ENCODE data around the gene PADI1. TPM values are rescaled to one million over a fixed set of nuclear protein-coding genes. Genes with fewer than 3 reads are reported as not detected.

Gene PADI1
- total and polyA plus RNA-seq, 2 of the 8 experiments (the other 6 are each of a cell fraction or from before 2014, with no cell fraction given): 0.20 to 0.30 TPM

GRCh38 chr1:17228619-17229018 lies 23.7 kb downstream of the PADI1 start (continued):
- TF ChIP-seq, protein P1, sequence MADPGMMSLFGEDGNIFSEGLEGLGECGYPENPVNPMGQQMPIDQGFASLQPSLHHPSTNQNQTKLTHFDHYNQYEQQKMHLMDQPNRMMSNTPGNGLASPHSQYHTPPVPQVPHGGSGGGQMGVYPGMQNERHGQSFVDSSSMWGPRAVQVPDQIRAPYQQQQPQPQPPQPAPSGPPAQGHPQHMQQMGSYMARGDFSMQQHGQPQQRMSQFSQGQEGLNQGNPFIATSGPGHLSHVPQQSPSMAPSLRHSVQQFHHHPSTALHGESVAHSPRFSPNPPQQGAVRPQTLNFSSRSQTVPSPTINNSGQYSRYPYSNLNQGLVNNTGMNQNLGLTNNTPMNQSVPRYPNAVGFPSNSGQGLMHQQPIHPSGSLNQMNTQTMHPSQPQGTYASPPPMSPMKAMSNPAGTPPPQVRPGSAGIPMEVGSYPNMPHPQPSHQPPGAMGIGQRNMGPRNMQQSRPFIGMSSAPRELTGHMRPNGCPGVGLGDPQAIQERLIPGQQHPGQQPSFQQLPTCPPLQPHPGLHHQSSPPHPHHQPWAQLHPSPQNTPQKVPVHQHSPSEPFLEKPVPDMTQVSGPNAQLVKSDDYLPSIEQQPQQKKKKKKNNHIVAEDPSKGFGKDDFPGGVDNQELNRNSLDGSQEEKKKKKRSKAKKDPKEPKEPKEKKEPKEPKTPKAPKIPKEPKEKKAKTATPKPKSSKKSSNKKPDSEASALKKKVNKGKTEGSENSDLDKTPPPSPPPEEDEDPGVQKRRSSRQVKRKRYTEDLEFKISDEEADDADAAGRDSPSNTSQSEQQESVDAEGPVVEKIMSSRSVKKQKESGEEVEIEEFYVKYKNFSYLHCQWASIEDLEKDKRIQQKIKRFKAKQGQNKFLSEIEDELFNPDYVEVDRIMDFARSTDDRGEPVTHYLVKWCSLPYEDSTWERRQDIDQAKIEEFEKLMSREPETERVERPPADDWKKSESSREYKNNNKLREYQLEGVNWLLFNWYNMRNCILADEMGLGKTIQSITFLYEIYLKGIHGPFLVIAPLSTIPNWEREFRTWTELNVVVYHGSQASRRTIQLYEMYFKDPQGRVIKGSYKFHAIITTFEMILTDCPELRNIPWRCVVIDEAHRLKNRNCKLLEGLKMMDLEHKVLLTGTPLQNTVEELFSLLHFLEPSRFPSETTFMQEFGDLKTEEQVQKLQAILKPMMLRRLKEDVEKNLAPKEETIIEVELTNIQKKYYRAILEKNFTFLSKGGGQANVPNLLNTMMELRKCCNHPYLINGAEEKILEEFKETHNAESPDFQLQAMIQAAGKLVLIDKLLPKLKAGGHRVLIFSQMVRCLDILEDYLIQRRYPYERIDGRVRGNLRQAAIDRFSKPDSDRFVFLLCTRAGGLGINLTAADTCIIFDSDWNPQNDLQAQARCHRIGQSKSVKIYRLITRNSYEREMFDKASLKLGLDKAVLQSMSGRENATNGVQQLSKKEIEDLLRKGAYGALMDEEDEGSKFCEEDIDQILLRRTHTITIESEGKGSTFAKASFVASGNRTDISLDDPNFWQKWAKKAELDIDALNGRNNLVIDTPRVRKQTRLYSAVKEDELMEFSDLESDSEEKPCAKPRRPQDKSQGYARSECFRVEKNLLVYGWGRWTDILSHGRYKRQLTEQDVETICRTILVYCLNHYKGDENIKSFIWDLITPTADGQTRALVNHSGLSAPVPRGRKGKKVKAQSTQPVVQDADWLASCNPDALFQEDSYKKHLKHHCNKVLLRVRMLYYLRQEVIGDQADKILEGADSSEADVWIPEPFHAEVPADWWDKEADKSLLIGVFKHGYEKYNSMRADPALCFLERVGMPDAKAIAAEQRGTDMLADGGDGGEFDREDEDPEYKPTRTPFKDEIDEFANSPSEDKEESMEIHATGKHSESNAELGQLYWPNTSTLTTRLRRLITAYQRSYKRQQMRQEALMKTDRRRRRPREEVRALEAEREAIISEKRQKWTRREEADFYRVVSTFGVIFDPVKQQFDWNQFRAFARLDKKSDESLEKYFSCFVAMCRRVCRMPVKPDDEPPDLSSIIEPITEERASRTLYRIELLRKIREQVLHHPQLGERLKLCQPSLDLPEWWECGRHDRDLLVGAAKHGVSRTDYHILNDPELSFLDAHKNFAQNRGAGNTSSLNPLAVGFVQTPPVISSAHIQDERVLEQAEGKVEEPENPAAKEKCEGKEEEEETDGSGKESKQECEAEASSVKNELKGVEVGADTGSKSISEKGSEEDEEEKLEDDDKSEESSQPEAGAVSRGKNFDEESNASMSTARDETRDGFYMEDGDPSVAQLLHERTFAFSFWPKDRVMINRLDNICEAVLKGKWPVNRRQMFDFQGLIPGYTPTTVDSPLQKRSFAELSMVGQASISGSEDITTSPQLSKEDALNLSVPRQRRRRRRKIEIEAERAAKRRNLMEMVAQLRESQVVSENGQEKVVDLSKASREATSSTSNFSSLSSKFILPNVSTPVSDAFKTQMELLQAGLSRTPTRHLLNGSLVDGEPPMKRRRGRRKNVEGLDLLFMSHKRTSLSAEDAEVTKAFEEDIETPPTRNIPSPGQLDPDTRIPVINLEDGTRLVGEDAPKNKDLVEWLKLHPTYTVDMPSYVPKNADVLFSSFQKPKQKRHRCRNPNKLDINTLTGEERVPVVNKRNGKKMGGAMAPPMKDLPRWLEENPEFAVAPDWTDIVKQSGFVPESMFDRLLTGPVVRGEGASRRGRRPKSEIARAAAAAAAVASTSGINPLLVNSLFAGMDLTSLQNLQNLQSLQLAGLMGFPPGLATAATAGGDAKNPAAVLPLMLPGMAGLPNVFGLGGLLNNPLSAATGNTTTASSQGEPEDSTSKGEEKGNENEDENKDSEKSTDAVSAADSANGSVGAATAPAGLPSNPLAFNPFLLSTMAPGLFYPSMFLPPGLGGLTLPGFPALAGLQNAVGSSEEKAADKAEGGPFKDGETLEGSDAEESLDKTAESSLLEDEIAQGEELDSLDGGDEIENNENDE (IDR thresholded peaks at IDR 0.05; ENCODE audit: insufficient replicate concordance, low read length): no peak
- TF ChIP-seq, protein P2, sequence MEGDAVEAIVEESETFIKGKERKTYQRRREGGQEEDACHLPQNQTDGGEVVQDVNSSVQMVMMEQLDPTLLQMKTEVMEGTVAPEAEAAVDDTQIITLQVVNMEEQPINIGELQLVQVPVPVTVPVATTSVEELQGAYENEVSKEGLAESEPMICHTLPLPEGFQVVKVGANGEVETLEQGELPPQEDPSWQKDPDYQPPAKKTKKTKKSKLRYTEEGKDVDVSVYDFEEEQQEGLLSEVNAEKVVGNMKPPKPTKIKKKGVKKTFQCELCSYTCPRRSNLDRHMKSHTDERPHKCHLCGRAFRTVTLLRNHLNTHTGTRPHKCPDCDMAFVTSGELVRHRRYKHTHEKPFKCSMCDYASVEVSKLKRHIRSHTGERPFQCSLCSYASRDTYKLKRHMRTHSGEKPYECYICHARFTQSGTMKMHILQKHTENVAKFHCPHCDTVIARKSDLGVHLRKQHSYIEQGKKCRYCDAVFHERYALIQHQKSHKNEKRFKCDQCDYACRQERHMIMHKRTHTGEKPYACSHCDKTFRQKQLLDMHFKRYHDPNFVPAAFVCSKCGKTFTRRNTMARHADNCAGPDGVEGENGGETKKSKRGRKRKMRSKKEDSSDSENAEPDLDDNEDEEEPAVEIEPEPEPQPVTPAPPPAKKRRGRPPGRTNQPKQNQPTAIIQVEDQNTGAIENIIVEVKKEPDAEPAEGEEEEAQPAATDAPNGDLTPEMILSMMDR (IDR thresholded peaks at IDR 0.05; ENCODE audit: control extremely low read depth in 1 of 3, insufficient read depth in 1 of 3, low read depth in 1 of 3, low read length in 3 of 3): no peak
- TF ChIP-seq GABPA (IDR thresholded peaks at IDR 0.05; ENCODE audit: borderline replicate concordance, insufficient read depth, low read length) (no peak), BRCA1 (IDR thresholded peaks at IDR 0.05; ENCODE audit: low read depth, low read length) (no peak), POLR2AphosphoS5 (IDR thresholded peaks at IDR 0.05; ENCODE audit: low read depth, low read length) (no peak), RAD21 (IDR thresholded peaks at IDR 0.05 in 1 of 2, conservative IDR thresholded peaks at IDR 0.05 in 1 of 2; ENCODE audit: low read depth in 2 of 2, low read length in 2 of 2) (no peak), RFX5 (IDR thresholded peaks at IDR 0.05; ENCODE audit: borderline replicate concordance, low read depth, low read length) (no peak)
